Astrocyte (in vitro differentiated cells and primary cell): ENCODE data around the gene DNAH1. TPM values are rescaled to one million over a fixed set of nuclear protein-coding genes. Genes with fewer than 3 reads are reported as not detected.

ENCODE experiments used
- DNase-seq: peaks from one replicate; pipeline ENCODE4 v3.0.0-alpha.2; 2010; ENCODE audit warnings: low read depth
- FAIRE-seq: peaks from 2 replicates; lab custom pipeline; 2011; peaks lifted over from hg19 to GRCh38; lab: Jason Lieb, UNC
- H2AFZ ChIP-seq: 2 replicates; pipeline ENCODE4 v1.6.0; 2012; ENCODE audit warnings: low read depth, low read length, inconsistent platforms
- H3K27ac ChIP-seq: 2 replicates; pipeline ENCODE4 v1.5.1; 2011; ENCODE audit warnings: low read depth, low read length, inconsistent platforms
- H3K27me3 ChIP-seq: 2 replicates; pipeline ENCODE4 v1.6.0; 2011; ENCODE audit warnings: low read length, inconsistent platforms; ENCODE audit not compliant: insufficient read depth
- H3K36me3 ChIP-seq: 2 replicates; pipeline ENCODE4 v1.5.1; 2011; ENCODE audit warnings: low read length, inconsistent platforms; ENCODE audit not compliant: insufficient read depth
- H3K4me1 ChIP-seq: 2 replicates; pipeline ENCODE4 v1.5.1; 2011; ENCODE audit warnings: low read length, inconsistent platforms; ENCODE audit not compliant: insufficient read depth
- H3K4me2 ChIP-seq: 2 replicates; pipeline ENCODE4 v1.6.0; 2012; ENCODE audit warnings: low read length, inconsistent platforms
- H3K4me3 ChIP-seq: 2 replicates; pipeline ENCODE4 v1.5.1; 2011; ENCODE audit warnings: low read depth, mild to moderate bottlenecking, low read length, inconsistent platforms; ENCODE audit not compliant: insufficient read depth
- H3K79me2 ChIP-seq: 2 replicates; pipeline ENCODE4 v1.6.0; 2012; ENCODE audit warnings: mild to moderate bottlenecking, low read length, inconsistent platforms; ENCODE audit not compliant: insufficient read depth
- H3K9ac ChIP-seq: 2 replicates; pipeline ENCODE4 v1.6.0; 2012; ENCODE audit warnings: mild to moderate bottlenecking, low read length, inconsistent platforms
- H3K9me3 ChIP-seq: 2 replicates; pipeline ENCODE4 v1.5.1; 2012; ENCODE audit warnings: low read depth, mild to moderate bottlenecking, low read length, inconsistent platforms; ENCODE audit not compliant: insufficient read depth
- H4K20me1 ChIP-seq: 2 replicates; pipeline ENCODE4 v1.6.0; 2012; ENCODE audit warnings: low read length, inconsistent platforms; ENCODE audit not compliant: insufficient read depth
- H3K27ac Mint-ChIP-seq: one replicate; pipeline ENCODE4 v1.8.0; 2021; ENCODE audit warnings: mild to moderate bottlenecking, mixed read lengths; ENCODE audit not compliant: unreplicated experiment
- H3K27me3 Mint-ChIP-seq: one replicate; pipeline ENCODE4 v1.8.0; 2021; ENCODE audit warnings: low read depth, mixed read lengths; ENCODE audit not compliant: unreplicated experiment
- H3K36me3 Mint-ChIP-seq: one replicate; pipeline ENCODE4 v1.8.0; 2021; ENCODE audit warnings: low read depth, mixed read lengths; ENCODE audit not compliant: unreplicated experiment
- H3K4me1 Mint-ChIP-seq: one replicate; pipeline ENCODE4 v1.8.0; 2021; ENCODE audit warnings: low read depth, mixed read lengths; ENCODE audit not compliant: unreplicated experiment
- H3K4me3 Mint-ChIP-seq: one replicate; pipeline ENCODE4 v1.8.0; 2021; ENCODE audit warnings: mild to moderate bottlenecking, moderate library complexity, mixed read lengths; ENCODE audit not compliant: unreplicated experiment
- H3K9me3 Mint-ChIP-seq: one replicate; pipeline ENCODE4 v1.8.0; 2021; ENCODE audit warnings: mild to moderate bottlenecking, mixed read lengths; ENCODE audit not compliant: unreplicated experiment
- CTCF ChIP-seq: IDR thresholded peaks from 2 replicates; pipeline ENCODE4 v1.5.1; 2011; ENCODE audit warnings: low read depth, mild to moderate bottlenecking, inconsistent platforms, low read length, moderate library complexity; ENCODE audit not compliant: insufficient read depth
- EZH2 ChIP-seq: IDR thresholded peaks from 2 replicates; pipeline ENCODE4 v1.6.1; 2012; ENCODE audit warnings: mild to moderate bottlenecking, low read length, inconsistent platforms; ENCODE audit not compliant: insufficient read depth
- total RNA-seq: library from RNA; stranded (reverse); gene quantifications from 2 replicates; pipeline ENCODE4 v1.2.1, GENCODE V29; 2021

DNAH1 gene
- total RNA-seq, 1 donor from 2014 or later: 2.3 TPM

- no peaks in the 10 kb centered on the region for H3K79me2 ChIP-seq
- no peak overlapping the region for H3K27ac Mint-ChIP-seq
- peaks cover 5% of the 10 kb centered on the region for H3K4me1 Mint-ChIP-seq
- H3K27ac ChIP-seq: no peak overlapping the region
- peaks cover 45% of the 10 kb centered on the region for H3K27me3 Mint-ChIP-seq
- H3K4me2 ChIP-seq: no peak overlapping the region
- H3K9me3 Mint-ChIP-seq: peaks cover 2% of the 10 kb centered on the region
- H4K20me1 ChIP-seq: no peaks in the 10 kb centered on the region
- H3K4me3 ChIP-seq: no peak overlapping the region
- no peaks in the 10 kb centered on the region for H3K36me3 ChIP-seq
- no peak overlapping the region for H2AFZ ChIP-seq
- no peak overlapping the region for H3K4me3 Mint-ChIP-seq
- no peak for TF ChIP-seq CTCF
- no peak for TF ChIP-seq EZH2
- no peaks in the 10 kb centered on the region for H3K27me3 ChIP-seq
- no peaks in the 10 kb centered on the region for H3K9me3 ChIP-seq
- H3K4me1 ChIP-seq: peaks cover 3% of the 10 kb centered on the region
- H3K9ac ChIP-seq: no peak overlapping the region
- DNase-seq (no peak), FAIRE-seq (no peak)
- H3K36me3 Mint-ChIP-seq: peaks cover 18% of the 10 kb centered on the region
Observed at GRCh38 chr3:52306978-52307377, 9.1 kb upstream of the DNAH1 start.

GRCh38 chr3:52308308-52308707, 7.8 kb upstream of the DNAH1 start:
- H3K27ac ChIP-seq: no peak overlapping the region

More at GRCh38 chr3:52308308-52308707, 7.8 kb upstream of the DNAH1 start:
- no peak for TF ChIP-seq CTCF
- TF ChIP-seq EZH2: no peak
- Histone ChIP-seq H3K4me1 (peaks cover 3% of the 10 kb centered on the region), H4K20me1 (no peaks in the 10 kb centered on the region), H3K27me3 (no peaks in the 10 kb centered on the region), H3K4me2 (no peak overlapping the region), H3K9me3 (no peaks in the 10 kb centered on the region), H3K36me3 (no peaks in the 10 kb centered on the region), H3K4me3 (no peak overlapping the region), H2AFZ (no peak overlapping the region), H3K79me2 (no peaks in the 10 kb centered on the region), H3K9ac (no peak overlapping the region)
- no peak overlapping the region for H3K27ac Mint-ChIP-seq
- FAIRE-seq (no peak), DNase-seq (no peak)
- peaks cover 18% of the 10 kb centered on the region for H3K36me3 Mint-ChIP-seq
- H3K9me3 Mint-ChIP-seq: peaks cover 2% of the 10 kb centered on the region
- H3K4me3 Mint-ChIP-seq: no peak overlapping the region
- peaks cover 44% of the 10 kb centered on the region for H3K27me3 Mint-ChIP-seq
- peaks cover 5% of the 10 kb centered on the region for H3K4me1 Mint-ChIP-seq
